Amniotic epithelial cell (primary cell): ENCODE results near the gene FITM2.

ENCODE experiments used
- DNase-seq: peaks from one replicate; pipeline ENCODE4 v3.0.0-alpha.2; 2010; ENCODE audit warnings: low read depth

FITM2 gene

DNA sequence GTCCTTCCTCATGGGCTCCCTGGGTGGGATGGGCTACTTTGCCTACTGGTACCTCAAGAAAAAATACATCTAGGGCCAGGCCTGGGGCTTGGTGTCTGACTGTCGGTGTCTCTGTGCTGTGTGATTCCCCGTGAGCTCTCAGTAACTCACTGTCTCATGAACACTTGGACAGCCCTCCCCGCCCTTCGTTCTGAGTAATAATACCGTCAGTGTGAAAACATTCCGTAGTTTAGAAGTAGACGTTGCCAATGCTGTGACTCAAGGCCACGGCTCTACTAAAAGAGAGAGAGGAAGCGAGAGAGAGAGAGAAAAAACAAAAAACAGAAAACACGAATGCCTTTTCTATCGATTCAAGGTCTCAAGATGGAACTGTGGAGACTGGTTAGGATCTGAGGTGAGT is 31.8 kb downstream of the FITM2 start:
- peak; percentile 31 for DNase-seq

DNA sequence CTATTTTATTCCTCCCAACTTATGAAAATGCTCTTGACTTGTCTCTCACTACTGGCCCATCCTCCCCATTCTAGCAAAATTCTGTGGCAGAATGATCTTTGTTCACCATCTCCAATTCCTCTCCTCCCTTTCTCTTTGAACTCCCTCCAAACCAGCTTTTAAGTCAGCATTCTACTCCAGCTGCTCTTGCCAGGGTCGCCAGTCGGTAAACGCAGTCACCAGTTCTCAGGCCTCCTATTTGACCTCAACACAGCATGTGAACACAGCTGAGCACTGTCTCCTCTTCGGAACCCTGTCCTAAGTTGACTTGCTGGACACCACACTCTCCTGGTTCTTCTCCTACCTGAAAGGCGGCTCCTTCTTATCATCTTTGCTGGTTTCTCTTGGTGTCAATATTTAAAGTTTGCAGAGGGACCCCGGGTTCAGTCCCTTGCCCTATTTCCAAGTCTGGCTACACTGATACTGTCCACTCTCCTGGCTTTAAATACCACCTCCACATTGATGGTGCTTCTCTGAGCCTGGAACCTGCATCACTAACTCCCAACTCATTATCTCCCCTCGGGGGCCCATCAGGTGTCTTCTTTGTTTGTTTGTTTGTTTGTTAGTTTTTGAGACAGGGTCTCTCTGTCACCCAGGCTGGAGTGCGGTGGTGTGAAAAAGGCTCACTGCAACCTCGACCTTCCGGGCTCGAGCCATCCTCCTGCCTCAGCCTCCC is 36.5 kb downstream of the FITM2 start:
- no peak for DNase-seq

DNA sequence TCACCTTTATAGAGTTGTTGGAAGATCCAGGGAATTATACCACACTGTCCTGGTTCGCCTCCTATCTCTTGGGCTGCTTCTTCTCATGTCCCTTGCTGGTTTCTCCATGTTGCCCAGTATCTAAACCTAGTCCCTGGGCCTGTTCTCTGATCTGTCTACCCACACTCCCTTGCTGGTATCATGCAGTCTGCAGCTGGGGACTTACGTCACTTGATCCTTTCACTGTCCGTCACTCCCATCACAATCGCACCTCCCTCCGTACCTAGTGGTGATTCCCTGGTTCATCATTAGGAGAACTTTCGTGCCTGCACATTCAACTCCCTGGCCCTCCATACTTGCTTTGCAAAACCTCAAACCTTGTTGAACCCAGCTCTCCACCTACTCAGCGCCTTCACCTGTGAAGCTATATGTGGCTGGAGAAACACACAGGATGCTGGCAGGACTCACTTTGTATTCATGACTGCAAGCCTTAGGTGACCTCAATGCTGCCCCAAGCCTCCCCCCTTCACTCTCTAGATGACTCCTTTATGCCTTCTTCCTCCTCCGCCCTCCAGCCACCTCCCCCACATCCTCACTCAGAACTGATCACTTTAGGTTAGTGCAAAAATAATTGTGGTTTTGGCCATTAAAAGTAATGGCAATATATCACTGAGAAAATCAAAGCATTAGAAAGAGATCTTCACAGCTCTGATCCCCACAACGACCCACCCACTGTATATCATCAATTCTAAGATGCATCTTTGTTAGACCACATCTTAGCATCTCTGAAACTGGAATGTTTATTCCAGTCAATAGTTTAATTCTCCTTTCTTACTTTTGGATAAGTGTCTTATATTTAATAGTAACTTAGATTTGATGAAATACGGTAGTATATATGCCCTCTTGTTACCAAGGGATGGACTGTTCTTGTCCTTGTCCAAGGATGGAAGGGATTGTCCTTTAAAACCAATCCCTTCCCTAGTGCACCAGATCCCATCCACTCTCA is 37.5 kb downstream of the FITM2 start:
- DNase-seq, result no peak

DNA sequence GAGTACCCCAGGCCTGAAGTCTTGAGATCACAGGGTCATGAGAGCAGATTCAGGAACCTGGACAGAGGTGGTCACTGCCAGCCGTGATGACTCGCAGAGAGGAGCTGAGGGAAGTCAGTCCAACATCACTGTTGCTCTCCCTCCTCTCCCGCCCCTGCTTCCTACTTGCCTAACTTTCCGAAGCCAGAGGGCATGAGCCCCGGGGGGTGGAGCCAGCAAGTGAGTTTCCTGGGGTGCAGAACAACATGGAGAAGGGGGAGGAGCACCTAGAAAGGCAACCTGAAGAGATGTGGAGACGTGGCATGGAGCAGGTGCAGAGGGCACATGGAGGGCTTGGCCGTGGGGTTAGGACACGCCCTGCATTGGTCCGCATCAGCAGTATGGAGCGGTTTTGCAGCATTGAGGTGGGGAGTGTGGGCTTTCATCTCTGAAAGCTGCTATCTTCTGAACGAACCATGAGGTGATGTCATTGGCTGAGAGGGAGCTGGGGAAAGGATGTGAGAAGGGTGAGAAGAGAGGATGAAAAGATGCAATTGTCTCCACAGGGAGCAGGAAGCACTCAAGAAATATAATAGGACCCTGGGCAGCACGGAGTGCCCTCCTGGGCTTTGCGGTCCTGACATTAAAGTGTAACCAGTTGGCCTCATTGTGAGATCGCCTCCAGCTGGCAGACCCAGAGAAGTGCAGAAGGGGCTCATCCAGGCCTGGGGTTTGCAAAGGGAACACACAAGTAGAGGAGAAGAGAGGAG is 38.9 kb downstream of the FITM2 start:
- no peak for DNase-seq

DNA sequence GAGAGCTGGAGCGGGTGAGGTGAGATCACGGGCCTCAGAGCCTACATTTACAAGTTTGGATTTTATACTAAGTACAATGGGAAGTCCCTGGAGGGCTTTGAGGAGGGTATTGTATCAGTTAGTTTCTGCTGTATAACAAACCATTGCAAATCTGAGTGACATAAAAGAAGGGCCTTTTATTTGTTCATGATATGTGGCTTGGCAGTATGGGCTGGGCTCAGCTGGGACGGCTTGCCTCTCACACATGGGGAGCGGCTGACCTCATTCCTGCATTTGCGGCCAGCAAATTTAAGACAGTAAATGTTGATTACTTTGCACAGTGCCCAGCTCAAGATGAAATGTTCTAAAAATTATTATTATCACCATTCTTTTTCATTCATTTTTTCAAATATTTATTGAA is 42.2 kb downstream of the FITM2 start:
- no peak for DNase-seq

DNA sequence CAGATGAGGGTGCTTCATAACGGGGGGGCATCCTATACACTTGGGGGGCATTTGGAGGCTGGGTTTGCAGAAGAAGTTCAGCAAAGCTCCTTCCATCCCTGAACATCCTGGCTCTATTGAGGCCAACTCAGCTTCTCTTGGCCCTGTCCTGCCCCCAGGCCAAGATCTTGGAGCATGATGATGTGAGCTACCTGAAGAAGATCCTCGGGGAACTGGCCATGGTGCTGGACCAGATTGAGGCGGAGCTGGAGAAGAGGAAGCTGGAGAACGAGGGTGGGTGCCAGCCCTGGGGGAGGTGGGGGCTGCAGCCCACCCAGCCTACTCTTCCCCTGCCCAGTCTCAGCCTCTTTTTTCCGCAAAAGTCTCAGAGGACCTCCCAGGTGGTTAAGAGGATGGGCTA is 46.7 kb downstream of the FITM2 start:
- peak; percentile 5 for DNase-seq

DNA sequence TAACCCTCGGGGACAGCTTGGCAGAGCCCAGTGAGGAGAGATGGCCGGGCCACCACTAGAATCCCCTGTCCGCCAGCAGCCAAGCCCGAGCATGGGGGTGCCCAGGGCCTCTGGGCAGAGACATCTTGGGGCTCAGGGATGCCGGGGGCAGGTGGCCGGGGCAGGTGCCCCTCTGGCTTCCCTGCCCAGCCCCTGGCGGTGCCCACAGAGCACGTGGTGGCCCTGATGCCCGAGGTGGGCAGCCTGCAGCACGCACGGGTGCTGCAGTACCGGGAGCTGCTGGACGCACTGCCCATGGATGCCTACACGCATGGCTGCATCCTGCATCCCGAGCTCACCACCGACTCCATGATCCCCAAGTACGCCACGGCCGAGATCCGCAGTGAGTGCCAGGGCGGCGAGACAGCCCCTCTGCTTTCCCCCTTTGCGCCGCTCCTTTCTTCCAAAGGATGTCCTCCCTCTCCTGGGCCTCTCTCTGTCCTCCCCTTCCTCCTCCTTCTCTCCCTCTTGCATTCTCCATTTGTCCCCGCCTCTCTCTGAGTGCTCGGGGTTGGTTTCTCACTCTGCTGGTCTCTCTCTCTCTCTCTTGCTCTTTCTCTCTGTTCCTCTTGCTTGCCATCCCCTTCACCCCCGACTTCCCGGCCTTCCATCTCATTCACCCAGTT is 52.6 kb downstream of the FITM2 start:
- DNase-seq, result no peak

DNA sequence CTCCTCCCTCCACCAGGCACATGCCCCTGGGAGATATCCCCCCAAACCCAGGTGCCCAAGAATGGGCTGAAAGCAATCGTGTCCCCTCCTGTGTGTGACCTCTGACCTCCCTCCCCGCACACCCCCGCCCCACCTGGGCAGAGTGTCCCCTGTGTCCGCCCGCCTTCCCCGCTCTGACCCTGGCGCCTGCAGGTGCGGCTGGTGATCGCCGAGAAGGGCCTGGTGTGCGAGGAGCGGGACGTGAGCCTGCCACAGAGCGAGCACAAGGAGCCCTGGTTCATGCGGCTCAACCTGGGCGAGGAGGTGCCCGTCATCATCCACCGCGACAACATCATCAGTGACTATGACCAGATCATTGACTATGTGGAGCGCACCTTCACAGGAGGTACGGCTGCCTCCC is 54.0 kb downstream of the FITM2 start:
- no peak for DNase-seq

DNA sequence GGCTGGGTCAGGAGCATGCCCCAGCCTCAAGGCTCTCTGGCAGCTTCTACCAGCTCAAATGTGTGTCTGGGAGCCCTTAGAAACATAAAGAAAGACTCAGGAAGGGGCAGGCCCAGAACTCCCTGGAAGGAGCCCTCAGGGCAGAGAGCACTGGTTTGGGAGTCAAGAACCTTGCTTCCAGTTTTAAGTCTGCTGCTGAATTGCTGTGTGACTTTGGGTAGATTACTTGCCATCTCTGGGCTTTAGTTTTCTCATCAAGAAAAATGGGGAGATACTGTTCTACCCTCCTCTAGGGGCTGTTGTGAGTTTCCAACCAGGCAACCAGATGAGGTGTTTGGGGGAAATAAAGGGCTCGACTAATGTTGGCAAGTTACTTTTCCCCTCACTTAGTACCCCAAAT is 55.1 kb downstream of the FITM2 start:
- DNase-seq, result no peak

DNA sequence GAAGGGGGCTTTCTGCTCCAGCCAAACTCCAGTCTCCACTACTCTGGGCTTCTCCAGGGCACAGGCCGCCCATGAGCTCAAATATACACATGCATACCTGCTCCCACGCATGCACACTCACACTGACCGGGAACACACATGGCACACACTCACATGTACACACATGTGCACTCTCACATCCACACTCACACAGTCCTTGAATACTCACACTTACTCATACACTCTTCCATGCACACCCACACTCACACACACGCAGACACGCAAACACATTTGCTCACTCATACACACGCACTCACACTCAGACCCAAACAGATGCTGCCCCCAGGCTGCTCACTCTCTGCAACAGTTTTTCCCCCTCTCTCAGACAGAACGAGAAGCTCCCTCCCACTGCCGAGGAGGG is 56.9 kb downstream of the FITM2 start:
- no peak for DNase-seq

DNA sequence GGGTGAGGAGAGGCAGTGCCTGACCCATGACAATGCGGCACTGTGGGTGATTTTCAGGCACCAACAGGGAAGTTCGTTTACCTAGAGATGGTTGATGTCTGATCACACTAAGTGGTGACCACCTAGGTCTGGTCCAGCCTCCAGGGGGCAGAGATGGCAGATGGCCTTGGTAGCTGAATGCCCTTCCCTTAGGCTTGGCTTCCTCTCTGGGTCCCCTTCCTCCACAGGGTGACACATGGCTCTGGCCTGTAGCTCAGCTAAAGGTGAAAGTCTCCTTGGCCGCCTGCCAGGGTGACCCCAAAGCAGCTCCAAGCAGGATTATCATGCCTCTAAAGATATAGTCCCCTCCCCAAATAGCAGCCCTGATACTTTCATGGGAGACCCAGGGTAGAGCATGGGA is 57.5 kb downstream of the FITM2 start:
- no peak for DNase-seq
